ENCODE results near the gene SRCAP.
"Not testable (repeated sequence)": the region's sequence is repeated elsewhere in the genome, so short reads cannot be mapped to it uniquely, and the experiment has no call there.

The SRCAP gene

DNA sequence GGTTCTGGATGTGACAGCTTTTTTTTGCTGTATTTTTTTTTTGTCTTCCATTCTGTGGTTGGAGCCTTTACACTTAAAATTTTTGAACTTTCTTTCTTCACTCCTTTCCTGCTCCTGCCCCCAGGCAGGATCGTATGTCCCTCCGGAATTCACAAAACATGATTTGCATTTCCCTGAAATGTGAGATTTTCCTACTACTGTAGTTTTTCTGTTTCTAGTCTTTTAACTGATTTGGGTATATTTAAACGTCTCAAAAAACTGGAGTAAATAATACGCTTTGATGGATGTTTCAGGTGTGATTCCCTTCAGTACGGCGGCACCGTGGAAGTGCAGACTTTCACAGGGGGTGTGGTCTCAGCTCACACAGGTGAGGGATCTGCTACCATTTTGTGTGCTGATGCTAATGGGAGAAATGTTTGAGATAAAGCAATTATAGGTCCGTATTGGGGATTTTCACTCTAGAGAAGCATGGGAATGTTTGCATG, 686 bp downstream of the SRCAP start:
- no peak for DNase-seq (ENCODE audit: low read depth)
- TF ChIP-seq, protein P1, sequence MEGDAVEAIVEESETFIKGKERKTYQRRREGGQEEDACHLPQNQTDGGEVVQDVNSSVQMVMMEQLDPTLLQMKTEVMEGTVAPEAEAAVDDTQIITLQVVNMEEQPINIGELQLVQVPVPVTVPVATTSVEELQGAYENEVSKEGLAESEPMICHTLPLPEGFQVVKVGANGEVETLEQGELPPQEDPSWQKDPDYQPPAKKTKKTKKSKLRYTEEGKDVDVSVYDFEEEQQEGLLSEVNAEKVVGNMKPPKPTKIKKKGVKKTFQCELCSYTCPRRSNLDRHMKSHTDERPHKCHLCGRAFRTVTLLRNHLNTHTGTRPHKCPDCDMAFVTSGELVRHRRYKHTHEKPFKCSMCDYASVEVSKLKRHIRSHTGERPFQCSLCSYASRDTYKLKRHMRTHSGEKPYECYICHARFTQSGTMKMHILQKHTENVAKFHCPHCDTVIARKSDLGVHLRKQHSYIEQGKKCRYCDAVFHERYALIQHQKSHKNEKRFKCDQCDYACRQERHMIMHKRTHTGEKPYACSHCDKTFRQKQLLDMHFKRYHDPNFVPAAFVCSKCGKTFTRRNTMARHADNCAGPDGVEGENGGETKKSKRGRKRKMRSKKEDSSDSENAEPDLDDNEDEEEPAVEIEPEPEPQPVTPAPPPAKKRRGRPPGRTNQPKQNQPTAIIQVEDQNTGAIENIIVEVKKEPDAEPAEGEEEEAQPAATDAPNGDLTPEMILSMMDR (IDR thresholded peaks at IDR 0.05; ENCODE audit: control insufficient read depth, extremely low read depth, insufficient read depth), result no peak
- peak overlapping the region; percentile 97 for H3K4me3 ChIP-seq (ENCODE audit: low read depth, low read length)

DNA sequence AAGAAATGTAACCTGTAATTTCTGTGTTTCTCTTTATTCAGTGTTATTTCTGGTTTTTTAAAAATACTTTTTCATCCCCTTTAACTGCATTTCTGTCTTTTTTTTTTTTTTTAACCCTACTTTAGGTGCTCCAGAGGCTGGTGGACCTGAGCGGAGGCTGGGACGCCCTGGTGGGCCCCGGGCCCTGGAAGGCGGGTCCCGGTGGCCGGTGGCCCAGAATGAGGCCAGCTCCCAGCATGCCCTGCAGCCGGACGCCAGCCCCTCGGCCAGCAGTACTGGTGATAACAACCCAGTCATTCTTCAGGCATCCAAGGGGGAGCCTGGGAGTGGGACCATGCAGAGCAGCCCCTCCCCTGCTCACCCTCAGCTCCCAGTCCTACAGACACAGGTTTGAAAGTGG, 1.5 kb downstream of the SRCAP start:
- no peak for DNase-seq (ENCODE audit: low read depth)
- TF ChIP-seq, protein P1 (IDR thresholded peaks at IDR 0.05; ENCODE audit: control insufficient read depth, extremely low read depth, insufficient read depth), result no peak
- peak overlapping the region; percentile 97 for H3K4me3 ChIP-seq (ENCODE audit: low read depth, low read length)

DNA sequence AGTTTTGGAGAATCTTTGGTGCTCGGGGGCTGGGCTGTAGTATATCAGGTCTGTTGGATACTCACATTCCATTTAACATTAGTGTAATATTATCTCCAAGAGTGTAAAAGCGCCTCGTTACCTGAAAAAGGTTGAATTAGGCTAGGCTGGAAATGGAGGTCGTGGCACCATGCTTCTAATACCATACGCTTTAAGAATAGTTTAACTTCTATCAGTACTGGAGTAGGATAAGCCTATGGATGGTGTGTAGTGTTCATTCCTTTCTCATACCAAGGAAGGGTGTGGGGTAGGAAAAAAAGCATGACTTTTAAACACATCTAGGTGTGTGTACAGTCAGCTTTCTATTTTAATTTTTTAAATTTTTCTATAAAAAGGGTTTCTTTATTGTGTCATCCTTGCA, 2.0 kb downstream of the SRCAP start:
- no peak for DNase-seq (ENCODE audit: low read depth)
- H3K4me3 ChIP-seq (ENCODE audit: low read depth, low read length), result no peak overlapping the region
- TF ChIP-seq, protein P1 (IDR thresholded peaks at IDR 0.05; ENCODE audit: control insufficient read depth, extremely low read depth, insufficient read depth), result no peak

DNA sequence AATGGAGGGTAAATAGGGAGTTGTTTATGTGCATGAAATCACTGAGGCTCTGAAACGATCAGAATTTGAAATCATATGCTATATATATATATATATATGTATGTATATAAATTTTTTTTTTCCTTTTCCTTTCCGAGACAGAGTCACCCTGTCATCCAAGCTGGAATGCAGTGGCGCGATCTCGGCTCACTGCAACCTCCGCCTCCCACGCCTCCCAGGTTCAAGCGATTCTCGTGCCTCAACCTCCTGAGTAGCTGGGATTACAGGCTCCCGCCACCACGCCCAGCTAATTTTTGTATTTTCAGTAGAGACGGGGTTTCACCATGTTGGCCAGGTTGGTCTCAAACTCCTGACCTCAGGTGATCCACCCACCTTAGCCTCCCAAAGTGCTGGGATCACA, 4.1 kb downstream of the SRCAP start:
- DNase-seq (ENCODE audit: low read depth); H3K4me3 ChIP-seq (ENCODE audit: low read depth, low read length): not testable (repeated sequence)

DNA sequence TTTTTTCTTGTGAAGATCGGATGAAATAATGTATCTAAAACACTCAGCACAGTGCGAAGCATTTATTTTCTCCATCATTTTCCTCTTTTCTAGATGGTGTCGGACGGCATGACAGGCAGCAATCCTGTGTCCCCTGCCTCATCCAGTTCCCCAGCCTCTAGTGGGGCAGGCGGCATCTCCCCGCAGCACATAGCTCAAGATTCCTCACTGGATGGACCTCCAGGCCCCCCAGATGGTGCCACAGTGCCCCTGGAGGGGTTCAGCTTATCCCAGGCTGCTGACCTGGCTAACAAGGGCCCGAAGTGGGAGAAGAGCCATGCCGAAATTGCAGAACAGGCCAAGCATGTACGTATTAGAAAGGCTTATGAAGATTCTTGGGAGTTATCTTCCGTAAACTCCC, 5.0 kb downstream of the SRCAP start:
- H3K4me3 ChIP-seq (ENCODE audit: low read depth, low read length), result no peak overlapping the region
- TF ChIP-seq, protein P1 (IDR thresholded peaks at IDR 0.05; ENCODE audit: control insufficient read depth, extremely low read depth, insufficient read depth), result no peak
- DNase-seq (ENCODE audit: low read depth), result no peak

DNA sequence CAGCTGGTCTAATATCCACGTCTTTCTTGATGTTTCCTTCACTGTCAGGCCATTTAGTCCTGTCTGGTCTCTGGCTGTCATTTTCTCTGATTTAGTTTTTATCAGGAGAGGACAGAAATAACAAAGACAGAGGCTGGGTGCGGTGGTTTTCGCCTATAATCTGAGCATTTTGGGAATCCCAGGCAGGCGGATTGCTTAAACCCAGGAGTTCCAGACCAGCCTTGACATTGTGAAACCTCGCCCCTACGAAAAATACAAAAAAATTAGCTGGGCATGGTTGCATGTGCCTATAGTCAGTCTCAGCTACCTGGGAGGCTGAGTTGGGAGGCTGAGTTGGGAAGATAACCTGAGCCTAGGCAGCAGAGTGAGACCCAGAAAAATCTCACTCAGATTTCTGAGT, 7.1 kb downstream of the SRCAP start:
- TF ChIP-seq, protein P1 (IDR thresholded peaks at IDR 0.05; ENCODE audit: control insufficient read depth, extremely low read depth, insufficient read depth), result no peak
- H3K4me3 ChIP-seq (ENCODE audit: low read depth, low read length), result no peak overlapping the region

DNA sequence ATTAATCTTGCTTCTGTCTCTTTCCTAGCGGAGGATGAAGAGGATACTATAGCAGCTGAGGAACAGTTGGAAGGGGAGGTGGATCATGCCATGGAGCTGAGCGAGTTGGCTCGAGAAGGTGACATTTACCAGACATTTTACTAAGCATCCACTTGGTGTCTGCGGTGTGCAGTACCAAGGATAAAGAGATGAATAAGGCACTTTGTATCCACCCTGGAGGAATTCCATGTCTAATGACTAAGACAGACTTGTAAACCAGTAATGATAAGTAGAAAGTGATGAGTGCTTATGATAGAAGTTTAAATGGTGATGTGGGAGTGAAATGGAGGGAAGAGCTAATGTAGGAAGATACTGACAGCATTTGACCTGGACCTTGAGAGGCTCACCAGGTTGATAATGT, 12.0 kb downstream of the SRCAP start:
- no peak for DNase-seq (ENCODE audit: low read depth)
- TF ChIP-seq, protein P1 (IDR thresholded peaks at IDR 0.05; ENCODE audit: control insufficient read depth, extremely low read depth, insufficient read depth), result no peak
- no peak overlapping the region for H3K4me3 ChIP-seq (ENCODE audit: low read depth, low read length)

More for the DNA sequence above, 7.1 kb downstream of the SRCAP start:
- DNase-seq (ENCODE audit: low read depth), result no peak

All from LNCaP clone FGC (cell line).